ENCODE data around the gene HERPUD2.
"Not testable (repeated sequence)": the region's sequence is repeated elsewhere in the genome, so short reads cannot be mapped to it uniquely, and the experiment has no call there.

- TF ChIP-seq CTCF (IDR thresholded peaks at IDR 0.05; ENCODE audit: insufficient read depth, low read depth, low read length); EZH2 (IDR thresholded peaks at IDR 0.05; ENCODE audit: insufficient read depth, low read length): not testable (repeated sequence)
Measured at GRCh38 chr7:35698382-35698781, 3.4 kb upstream of the HERPUD2 start.

Data from astrocyte (in vitro differentiated cells and primary cell).